ENCODE measurements around the gene GPR137B. TPM values are rescaled to one million over a fixed set of nuclear protein-coding genes. Genes with fewer than 3 reads are reported as not detected.
"Not testable (repeated sequence)": the region's sequence is repeated elsewhere in the genome, so short reads cannot be mapped to it uniquely, and the experiment has no call there.

Gene GPR137B
- total RNA-seq, 1 donor from 2014 or later, result 14.8 TPM

DNA sequence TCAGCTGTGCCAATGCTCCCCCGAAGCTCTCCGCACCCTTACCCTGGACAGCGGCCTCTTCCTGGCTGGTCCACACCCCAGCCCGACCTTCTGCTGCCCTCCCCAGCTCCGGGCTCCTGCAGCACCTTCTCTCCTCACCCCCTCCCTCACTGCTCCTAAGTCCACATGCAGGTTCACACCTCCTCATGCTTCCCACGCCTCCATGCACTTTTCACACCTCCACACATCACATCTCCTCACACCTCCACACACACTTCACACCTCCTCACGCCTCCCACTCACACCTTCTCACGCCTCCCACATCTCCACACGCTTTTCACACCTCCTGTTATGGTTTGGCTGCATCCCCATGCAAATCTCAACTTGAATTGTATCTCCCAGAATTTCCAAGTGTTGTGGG is 18.9 kb downstream of the GPR137B start:
- no peak overlapping the region for H3K4me3 ChIP-seq (ENCODE audit: low read depth, low read length)
- TF ChIP-seq, protein P1, sequence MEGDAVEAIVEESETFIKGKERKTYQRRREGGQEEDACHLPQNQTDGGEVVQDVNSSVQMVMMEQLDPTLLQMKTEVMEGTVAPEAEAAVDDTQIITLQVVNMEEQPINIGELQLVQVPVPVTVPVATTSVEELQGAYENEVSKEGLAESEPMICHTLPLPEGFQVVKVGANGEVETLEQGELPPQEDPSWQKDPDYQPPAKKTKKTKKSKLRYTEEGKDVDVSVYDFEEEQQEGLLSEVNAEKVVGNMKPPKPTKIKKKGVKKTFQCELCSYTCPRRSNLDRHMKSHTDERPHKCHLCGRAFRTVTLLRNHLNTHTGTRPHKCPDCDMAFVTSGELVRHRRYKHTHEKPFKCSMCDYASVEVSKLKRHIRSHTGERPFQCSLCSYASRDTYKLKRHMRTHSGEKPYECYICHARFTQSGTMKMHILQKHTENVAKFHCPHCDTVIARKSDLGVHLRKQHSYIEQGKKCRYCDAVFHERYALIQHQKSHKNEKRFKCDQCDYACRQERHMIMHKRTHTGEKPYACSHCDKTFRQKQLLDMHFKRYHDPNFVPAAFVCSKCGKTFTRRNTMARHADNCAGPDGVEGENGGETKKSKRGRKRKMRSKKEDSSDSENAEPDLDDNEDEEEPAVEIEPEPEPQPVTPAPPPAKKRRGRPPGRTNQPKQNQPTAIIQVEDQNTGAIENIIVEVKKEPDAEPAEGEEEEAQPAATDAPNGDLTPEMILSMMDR (conservative IDR thresholded peaks at IDR 0.05; ENCODE audit: low read depth, low read length), result no peak
- DNase-seq (ENCODE audit: low read depth), result no peak

- not testable (repeated sequence) for H3K4me3 ChIP-seq (ENCODE audit: low read depth, low read length); DNase-seq (ENCODE audit: low read depth)
Observed at GRCh38 chr1:236161755-236162154, 19.4 kb downstream of the GPR137B start.

DNA sequence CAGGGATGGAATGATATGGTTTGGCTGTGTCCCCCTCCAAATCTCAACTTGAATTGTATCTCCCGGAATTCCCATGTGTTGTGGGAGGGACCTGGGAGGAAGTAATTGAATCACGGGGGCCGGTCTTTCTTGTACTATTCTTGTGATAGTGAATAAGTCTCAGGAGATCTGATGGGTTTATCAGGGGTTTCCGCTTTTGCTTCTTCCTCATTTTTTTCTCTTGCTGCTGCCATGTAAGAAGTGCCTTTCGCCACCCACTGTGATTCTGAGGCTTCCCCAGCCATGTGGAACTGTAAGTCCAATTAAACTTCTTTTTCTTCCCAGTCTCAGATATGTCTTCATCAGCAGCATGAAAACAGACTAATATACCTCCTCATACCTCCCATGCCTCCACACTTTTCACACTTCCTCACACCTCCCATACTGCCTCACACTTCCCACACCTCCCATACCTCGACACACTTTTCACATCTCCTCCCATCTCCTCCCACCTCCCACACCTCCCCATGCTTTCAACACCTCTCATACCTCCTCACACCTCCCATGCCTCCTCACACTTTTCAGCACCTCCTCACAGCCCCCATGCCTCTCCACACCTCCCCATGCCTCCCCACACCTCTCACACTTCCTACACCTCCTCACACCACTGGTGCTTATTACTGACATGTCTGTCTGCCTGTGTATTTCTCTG is 21.3 kb downstream of the GPR137B start:
- H3K4me3 ChIP-seq (ENCODE audit: low read depth, low read length), result peak overlapping the region; percentile 16
- no peak for DNase-seq (ENCODE audit: low read depth)
- TF ChIP-seq, protein P1 (conservative IDR thresholded peaks at IDR 0.05; ENCODE audit: low read depth, low read length), result no peak

- peak overlapping the region; percentile 16 for H3K4me3 ChIP-seq (ENCODE audit: low read depth, low read length)
- TF ChIP-seq, protein P1 (conservative IDR thresholded peaks at IDR 0.05; ENCODE audit: low read depth, low read length), result no peak
- no peak for DNase-seq (ENCODE audit: low read depth)
Observed at GRCh38 chr1:236164273-236164672, 21.9 kb downstream of the GPR137B start.

DNA sequence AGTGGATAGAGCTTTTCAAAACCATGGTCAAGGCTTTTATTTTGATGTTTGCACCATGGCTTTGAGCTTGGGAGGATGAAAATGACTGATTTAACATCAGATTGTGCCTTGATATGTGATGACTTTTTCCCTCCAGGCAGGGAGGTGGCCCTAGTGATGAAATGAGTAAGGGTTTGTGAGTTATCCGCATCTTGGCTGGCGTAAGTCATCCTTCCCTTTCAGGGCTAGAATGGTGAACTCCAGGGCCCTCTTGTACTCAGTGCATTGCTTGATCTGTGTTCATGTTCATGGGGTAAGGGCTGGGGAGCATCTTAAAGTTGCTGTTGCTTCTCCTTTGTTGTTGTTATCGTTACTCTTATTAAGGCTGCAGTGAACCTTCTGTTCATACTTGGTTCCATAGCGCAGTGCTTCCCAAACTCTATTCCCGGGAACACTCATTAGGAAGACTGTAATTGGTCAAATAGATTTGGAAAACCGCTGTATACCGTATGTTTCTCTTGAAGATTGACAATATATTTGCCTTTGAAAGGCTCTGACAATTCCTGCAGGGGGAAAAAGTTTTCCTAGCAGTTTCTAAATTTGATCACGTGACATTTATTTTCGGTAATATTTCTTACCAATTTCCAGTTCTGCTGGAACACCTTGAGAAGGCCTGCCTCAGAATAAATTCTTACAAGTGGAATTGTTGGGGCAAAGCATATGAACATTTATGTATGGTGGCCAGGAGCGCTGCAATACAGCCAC is 23.1 kb downstream of the GPR137B start:
- DNase-seq (ENCODE audit: low read depth), result no peak
- no peak overlapping the region for H3K4me3 ChIP-seq (ENCODE audit: low read depth, low read length)
- TF ChIP-seq, protein P1 (conservative IDR thresholded peaks at IDR 0.05; ENCODE audit: low read depth, low read length), result no peak

- DNase-seq (ENCODE audit: low read depth), result no peak
- no peak overlapping the region for H3K4me3 ChIP-seq (ENCODE audit: low read depth, low read length)
- TF ChIP-seq, protein P1 (conservative IDR thresholded peaks at IDR 0.05; ENCODE audit: low read depth, low read length), result no peak
Observed at GRCh38 chr1:236166041-236166440, 23.7 kb downstream of the GPR137B start.

- no peak overlapping the region for H3K4me3 ChIP-seq (ENCODE audit: low read depth, low read length)
- no peak for DNase-seq (ENCODE audit: low read depth)
- TF ChIP-seq, protein P1 (conservative IDR thresholded peaks at IDR 0.05; ENCODE audit: low read depth, low read length), result no peak
Observed at GRCh38 chr1:236167154-236167553, 24.8 kb downstream of the GPR137B start.
